ENCODE data around the gene HTR3C. TPM values are rescaled to one million over a fixed set of nuclear protein-coding genes. Genes with fewer than 3 reads are reported as not detected.
"Not testable (repeated sequence)": the region's sequence is repeated elsewhere in the genome, so short reads cannot be mapped to it uniquely, and the experiment has no call there.

The HTR3C gene
- total RNA-seq, 1 experiment from 2014 or later = not detected

GRCh38 chr3:184071142-184071541 lies 18.3 kb downstream of the HTR3C start:
- H3K4me3 ChIP-seq (replicated peaks in 1 of 2; ENCODE audit: low read depth in 1 of 2, low read length in 2 of 2); BruUV-seq (replicated peaks); RAD21 ChIA-PET (ENCODE audit: low non-redundant PET in 1 of 2, low total read pairs in 2 of 2, uncharacterized antibody in 2 of 2, unreplicated experiment in 2 of 2): not testable (repeated sequence)

GRCh38 chr3:184073621-184074020 lies 20.8 kb downstream of the HTR3C start:
- Histone ChIP-seq H3K4me3 (replicated peaks in 1 of 2; ENCODE audit: low read depth in 1 of 2, low read length in 2 of 2) (no peak overlapping the region), H3K36me3 (ENCODE audit: control insufficient read depth in 1 of 2, insufficient read depth in 2 of 2, low read length in 2 of 2) (no peaks in the 10 kb centered on the region), H4K20me1 (ENCODE audit: insufficient read depth) (no peaks in the 10 kb centered on the region), H3K27ac (ENCODE audit: low read depth, low read length) (no peak overlapping the region), H3K9ac (ENCODE audit: low read length) (no peak overlapping the region), H3K79me2 (ENCODE audit: insufficient read depth, low read length) (no peaks in the 10 kb centered on the region), H3K4me1 (ENCODE audit: control insufficient read depth in 1 of 2, insufficient read depth in 2 of 2, low read length in 2 of 2) (no peaks in the 10 kb centered on the region), H3K9me3 (ENCODE audit: control insufficient read depth in 1 of 2, insufficient read depth in 1 of 2, low read depth in 1 of 2, low read length in 2 of 2) (no peaks in the 10 kb centered on the region), H3K4me2 (ENCODE audit: low read length) (no peak overlapping the region), H3K27me3 (ENCODE audit: insufficient read depth, low read length) (no peaks in the 10 kb centered on the region), H2AFZ (ENCODE audit: low read depth, low read length, poor library complexity, severe bottlenecking) (no peak overlapping the region), H3K9me2 (ENCODE audit: insufficient read depth) (no peaks in the 10 kb centered on the region)
- no peak for DNase-seq (ENCODE audit: low read depth, low spot score)
- no TSS peak for BruUV-seq (replicated peaks)
- ChIA-PET POLR2A (no interaction called here), CTCF (no interaction called here), RAD21 (ENCODE audit: low non-redundant PET in 1 of 2, low total read pairs in 2 of 2, uncharacterized antibody in 2 of 2, unreplicated experiment in 2 of 2) (no interaction called here)
- intact Hi-C loops (cut with micrococcal nuclease) = no loop called here
- no peak for TF ChIP-seq RAD21 (IDR thresholded peaks at IDR 0.05; ENCODE audit: low read depth)
- TF ChIP-seq SP1 (IDR thresholded peaks at IDR 0.05; ENCODE audit: low read depth) = no peak
- TF ChIP-seq, protein P1, sequence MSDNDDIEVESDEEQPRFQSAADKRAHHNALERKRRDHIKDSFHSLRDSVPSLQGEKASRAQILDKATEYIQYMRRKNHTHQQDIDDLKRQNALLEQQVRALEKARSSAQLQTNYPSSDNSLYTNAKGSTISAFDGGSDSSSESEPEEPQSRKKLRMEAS (IDR thresholded peaks at IDR 0.05) = no peak
- TF ChIP-seq TCF7L2 (IDR thresholded peaks at IDR 0.05; ENCODE audit: borderline replicate concordance, extremely low read depth, insufficient read depth, insufficient read length) = no peak
- TF ChIP-seq CEBPB (IDR thresholded peaks at IDR 0.05; ENCODE audit: low read depth) = no peak
- TF ChIP-seq EZH2phosphoT487 (IDR thresholded peaks at IDR 0.05; ENCODE audit: borderline replicate concordance) = no peak
- TF ChIP-seq EGR1 (IDR thresholded peaks at IDR 0.05; ENCODE audit: low read depth) = no peak
- TF ChIP-seq ELF1 (IDR thresholded peaks at IDR 0.05; ENCODE audit: borderline replicate concordance, low read depth) = no peak
- TF ChIP-seq, protein P2, sequence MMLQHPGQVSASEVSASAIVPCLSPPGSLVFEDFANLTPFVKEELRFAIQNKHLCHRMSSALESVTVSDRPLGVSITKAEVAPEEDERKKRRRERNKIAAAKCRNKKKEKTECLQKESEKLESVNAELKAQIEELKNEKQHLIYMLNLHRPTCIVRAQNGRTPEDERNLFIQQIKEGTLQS (IDR thresholded peaks at IDR 0.05) = no peak
- TF ChIP-seq SRF (IDR thresholded peaks at IDR 0.05; ENCODE audit: low read depth) = no peak
- no peak for TF ChIP-seq CBX3 (IDR thresholded peaks at IDR 0.05; ENCODE audit: low read depth)
- no peak for TF ChIP-seq POLR2A (IDR thresholded peaks at IDR 0.05; ENCODE audit: borderline replicate concordance, extremely low read depth, insufficient read depth, insufficient read length)
- TF ChIP-seq ZNF274 (IDR thresholded peaks at IDR 0.05; ENCODE audit: low read depth, low read length) = no peak
- no peak for TF ChIP-seq SIN3A (IDR thresholded peaks at IDR 0.05; ENCODE audit: low read depth)
- no peak for TF ChIP-seq ZFX (IDR thresholded peaks at IDR 0.05)
- no peak for TF ChIP-seq JUND (IDR thresholded peaks at IDR 0.05)
- TF ChIP-seq CTCF (IDR thresholded peaks at IDR 0.05 in 2 of 3, conservative IDR thresholded peaks at IDR 0.05 in 1 of 3; ENCODE audit: borderline replicate concordance in 1 of 3, insufficient read depth in 1 of 3, low read depth in 2 of 3, low read length in 2 of 3) = no peak
- no peak for TF ChIP-seq REST (IDR thresholded peaks at IDR 0.05; ENCODE audit: low read depth)
- no peak for ATAC-seq

More at GRCh38 chr3:184071142-184071541, 18.3 kb downstream of the HTR3C start:
- H3K9me3 ChIP-seq (ENCODE audit: control insufficient read depth in 1 of 2, insufficient read depth in 1 of 2, low read depth in 1 of 2, low read length in 2 of 2); H3K4me1 ChIP-seq (ENCODE audit: control insufficient read depth in 1 of 2, insufficient read depth in 2 of 2, low read length in 2 of 2); intact Hi-C loops (cut with micrococcal nuclease); H4K20me1 ChIP-seq (ENCODE audit: insufficient read depth); H3K9ac ChIP-seq (ENCODE audit: low read length); DNase-seq (ENCODE audit: low read depth, low spot score); H3K27me3 ChIP-seq (ENCODE audit: insufficient read depth, low read length); POLR2A ChIA-PET; H3K36me3 ChIP-seq (ENCODE audit: control insufficient read depth in 1 of 2, insufficient read depth in 2 of 2, low read length in 2 of 2); H3K79me2 ChIP-seq (ENCODE audit: insufficient read depth, low read length); CTCF ChIA-PET; H2AFZ ChIP-seq (ENCODE audit: low read depth, low read length, poor library complexity, severe bottlenecking); H3K4me2 ChIP-seq (ENCODE audit: low read length); H3K9me2 ChIP-seq (ENCODE audit: insufficient read depth); H3K27ac ChIP-seq (ENCODE audit: low read depth, low read length); ATAC-seq: not testable (repeated sequence)
